MCF 10A (cell line): Measurements from ENCODE around the gene GRIK3. TPM values are rescaled to one million over a fixed set of nuclear protein-coding genes. Genes with fewer than 3 reads are reported as not detected.

ENCODE experiments used
- BruUV-seq: library from RNA; stranded (reverse); fragments of 400-500 nt; replicated peaks from 2 replicates; lab custom pipeline; 2021; lab: Mats Ljungman, UMichigan
- CTCF ChIA-PET: fragments of 300-600 bp; sonication (Branson Sonifier 250); formaldehyde crosslinking; extraction: SDS; loops from one replicate; lab custom pipeline; 2021; ENCODE audit warnings: antibody characterized with exemption, inconsistent platforms; lab: Yijun Ruan, JAX
- POLR2A ChIA-PET: fragments of 300-600, 350-650 bp; sonication (Branson Sonifier 250); formaldehyde crosslinking; extraction: SDS; loops from one replicate; lab custom pipeline; 2020; ENCODE audit warnings: antibody characterized with exemption, inconsistent platforms; lab: Yijun Ruan, JAX
- DNase-seq: peaks from one replicate; pipeline ENCODE4 v3.0.0-alpha.2; 2018; ENCODE audit not compliant: unreplicated experiment
- H3K27ac Mint-ChIP-seq: one replicate; pipeline ENCODE4 v1.8.0; 2022; ENCODE audit warnings: mild to moderate bottlenecking, low read depth, mixed read lengths; ENCODE audit not compliant: unreplicated experiment
- H3K27me3 Mint-ChIP-seq: one replicate; pipeline ENCODE4 v1.8.0; 2022; ENCODE audit warnings: mixed read lengths; ENCODE audit not compliant: insufficient read depth, unreplicated experiment
- H3K36me3 Mint-ChIP-seq: one replicate; pipeline ENCODE4 v1.8.0; 2022; ENCODE audit warnings: mild to moderate bottlenecking, moderate library complexity, mixed read lengths; ENCODE audit not compliant: insufficient read depth, unreplicated experiment
- H3K4me1 Mint-ChIP-seq: one replicate; pipeline ENCODE4 v1.8.0; 2022; ENCODE audit warnings: mixed read lengths; ENCODE audit not compliant: insufficient read depth, unreplicated experiment
- H3K4me3 Mint-ChIP-seq: one replicate; pipeline ENCODE4 v1.8.0; 2022; ENCODE audit warnings: mild to moderate bottlenecking, moderate library complexity, mixed read lengths; ENCODE audit not compliant: unreplicated experiment
- H3K9me3 Mint-ChIP-seq: one replicate; pipeline ENCODE4 v1.8.0; 2022; ENCODE audit warnings: mixed read lengths; ENCODE audit not compliant: unreplicated experiment
- CTCF ChIP-seq: fragments of 200-600 bp; IDR thresholded peaks from one replicate; pipeline ENCODE4 v1.8.0; 2022; ENCODE audit warnings: antibody characterized with exemption, mild to moderate bottlenecking; ENCODE audit not compliant: unreplicated experiment
- intact Hi-C: fragments of 100-400 bp; cut with micrococcal nuclease; formaldehyde crosslinking; loops from 2 replicates; pipeline ENCODE4 v1.14.1; 2022
- total RNA-seq: library from RNA; stranded (reverse); gene quantifications from 2 replicates; pipeline ENCODE4 v1.2.3, GENCODE V29; 2022

Gene GRIK3
- total RNA-seq, 1 experiment from 2014 or later = not detected

DNA sequence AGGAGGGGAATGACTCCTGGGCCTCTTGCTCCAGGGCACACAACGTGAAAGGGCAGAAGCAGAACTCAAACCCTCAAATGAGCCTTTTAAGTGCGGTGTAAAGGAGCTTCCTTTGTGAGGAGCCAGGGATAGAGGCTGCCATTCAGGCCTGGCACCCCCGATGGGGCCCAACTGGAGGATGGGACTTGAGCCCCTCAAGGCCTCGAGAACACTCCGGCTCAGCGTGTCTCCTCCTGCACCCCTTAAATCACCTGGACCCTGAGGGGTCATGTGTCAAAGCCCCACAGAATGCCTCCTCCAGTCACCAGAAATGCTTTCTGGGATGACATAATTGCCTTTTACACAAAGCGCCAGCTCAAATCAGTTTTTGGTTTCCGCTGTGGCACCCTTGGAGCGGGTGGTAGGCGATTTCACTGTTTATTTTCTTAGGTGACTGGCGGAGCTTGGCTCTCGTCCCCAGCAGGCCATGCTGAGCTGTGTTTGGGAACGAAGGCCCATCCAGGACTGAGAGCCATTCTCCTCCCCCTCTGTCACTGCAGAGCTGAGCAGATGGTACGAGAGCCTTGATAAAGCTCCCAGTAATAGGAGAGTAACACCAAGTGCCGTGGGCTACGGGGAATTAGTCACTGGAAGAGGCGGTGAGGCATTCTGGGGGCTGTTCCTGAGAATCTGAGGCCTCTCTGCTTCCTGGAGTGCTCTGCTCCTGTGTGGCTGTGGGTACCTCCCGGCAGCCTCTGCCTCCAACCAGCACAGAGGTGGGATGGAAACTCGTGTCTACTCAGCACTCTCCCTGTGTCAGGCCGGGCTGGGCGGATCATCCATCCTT, 163.0 kb downstream of the GRIK3 start:
- no TSS peak for BruUV-seq
- no peaks in the 10 kb centered on the region for H3K27me3 Mint-ChIP-seq
- H3K4me3 Mint-ChIP-seq = no peak overlapping the region
- no peak overlapping the region for H3K27ac Mint-ChIP-seq
- intact Hi-C loops = no loop called here
- TF ChIP-seq CTCF = no peak
- CTCF ChIA-PET = no interaction called here
- POLR2A ChIA-PET = no interaction called here
- H3K9me3 Mint-ChIP-seq = no peaks in the 10 kb centered on the region
- H3K4me1 Mint-ChIP-seq = no peaks in the 10 kb centered on the region
- DNase-seq = no peak
- no peaks in the 10 kb centered on the region for H3K36me3 Mint-ChIP-seq

DNA sequence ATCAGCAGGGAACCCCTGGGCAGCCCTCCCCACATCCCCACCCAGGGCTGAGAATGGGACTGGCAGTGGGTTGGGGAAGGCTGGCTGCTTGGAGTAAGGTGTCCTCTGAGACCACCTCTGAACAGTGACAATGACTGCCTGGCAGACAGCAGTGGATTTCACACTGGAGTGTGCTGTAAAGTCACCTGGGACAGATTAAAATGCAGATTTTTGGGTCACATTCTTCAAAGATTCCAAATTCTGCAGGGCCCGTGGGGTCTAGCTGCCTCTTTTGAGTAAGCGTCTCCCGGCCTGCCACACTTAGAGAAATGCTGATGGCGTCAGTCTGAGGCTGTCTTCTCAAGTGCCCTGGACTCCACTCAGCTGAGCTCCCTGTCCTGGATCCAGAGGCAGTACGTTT, 164.5 kb downstream of the GRIK3 start:
- no TSS peak for BruUV-seq
- H3K4me3 Mint-ChIP-seq = no peak overlapping the region
- POLR2A ChIA-PET = no interaction called here
- CTCF ChIA-PET = interaction anchor here (0.7 kb wide), 1 partner anchor 9 kb away, joined by 3 read pairs; no protein-coding TSS in a partner anchor
- intact Hi-C loops = no loop called here
- no peak for DNase-seq
- no peaks in the 10 kb centered on the region for H3K9me3 Mint-ChIP-seq
- H3K27ac Mint-ChIP-seq = no peak overlapping the region
- H3K4me1 Mint-ChIP-seq = no peaks in the 10 kb centered on the region
- H3K36me3 Mint-ChIP-seq = no peaks in the 10 kb centered on the region
- H3K27me3 Mint-ChIP-seq = no peaks in the 10 kb centered on the region
- TF ChIP-seq CTCF = no peak

DNA sequence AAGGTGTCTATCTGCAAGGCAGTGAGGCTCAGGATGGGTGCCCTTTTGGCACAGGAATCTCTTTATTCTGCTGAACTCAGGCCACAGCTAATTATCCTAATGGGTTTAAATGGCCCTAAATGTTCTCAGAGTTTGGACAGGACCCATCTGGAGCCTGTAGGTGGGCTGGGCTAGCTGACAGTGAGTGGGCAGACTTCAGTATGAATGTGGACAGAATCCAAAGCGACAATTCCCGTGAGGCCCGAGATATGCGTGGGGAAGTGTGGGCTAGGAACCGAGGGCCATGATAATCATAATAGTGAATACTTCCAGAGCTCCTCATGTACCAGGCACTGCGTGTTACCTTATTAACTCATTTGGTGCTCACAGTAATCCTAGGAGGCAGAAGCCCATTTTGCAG, 165.3 kb downstream of the GRIK3 start:
- Mint-ChIP-seq H3K4me1 (no peaks in the 10 kb centered on the region), H3K36me3 (no peaks in the 10 kb centered on the region), H3K4me3 (no peak overlapping the region), H3K27me3 (no peaks in the 10 kb centered on the region), H3K9me3 (no peaks in the 10 kb centered on the region), H3K27ac (no peak overlapping the region)
- POLR2A ChIA-PET = no interaction called here
- intact Hi-C loops = no loop called here
- CTCF ChIA-PET = no interaction called here
- DNase-seq = no peak
- BruUV-seq = no TSS peak
- no peak for TF ChIP-seq CTCF

GRCh38 chr1:36867575-36867974, 166.7 kb downstream of the GRIK3 start:
- ChIA-PET CTCF (no interaction called here), POLR2A (no interaction called here)
- Mint-ChIP-seq H3K27ac (no peak overlapping the region), H3K4me3 (no peak overlapping the region), H3K9me3 (no peaks in the 10 kb centered on the region), H3K27me3 (no peaks in the 10 kb centered on the region), H3K4me1 (no peaks in the 10 kb centered on the region), H3K36me3 (no peaks in the 10 kb centered on the region)
- DNase-seq = no peak
- TF ChIP-seq CTCF = no peak
- BruUV-seq = no TSS peak
- intact Hi-C loops = no loop called here
